HepG2 (cell line): ENCODE results near the gene PRCD. TPM values are rescaled to one million over a fixed set of nuclear protein-coding genes. Genes with fewer than 3 reads are reported as not detected.

Source experiments
- AGO2 ChIP-seq: fragments of 200-400 bp; formaldehyde crosslinking; optimal IDR thresholded peaks from 2 replicates; pipeline ENCODE3; 2017; ENCODE audit warnings: mild to moderate bottlenecking, low read depth, low read length, moderate library complexity
- BCL6 ChIP-seq: IDR thresholded peaks from 2 replicates; pipeline ENCODE4 v1.6.1; 2016; ENCODE audit warnings: missing genetic modification reagents, missing compliant biosample characterization
- BHLHE40 ChIP-seq: IDR thresholded peaks from 2 replicates; pipeline ENCODE4 v1.6.1; 2011; ENCODE audit warnings: low read length, improper control_type of control experiment
- KDM5A ChIP-seq: fragments of 200-600 bp; sonication (generic); IDR thresholded peaks from 2 replicates; pipeline ENCODE4 v1.7.0; 2018; ENCODE audit warnings: antibody characterized with exemption, mild to moderate bottlenecking, low read length, borderline replicate concordance
- MIER3 ChIP-seq: IDR thresholded peaks from 2 replicates; pipeline ENCODE4 v1.6.1; 2016; ENCODE audit warnings: missing compliant biosample characterization, borderline replicate concordance
- MIXL1 ChIP-seq: IDR thresholded peaks from 2 replicates; pipeline ENCODE4 v1.6.1; 2016
- NFKB2 ChIP-seq: sonication (generic); formaldehyde crosslinking; IDR thresholded peaks from 2 replicates; pipeline ENCODE4 v1.4.0; 2020; ENCODE audit warnings: missing genetic modification reagents, borderline replicate concordance
- RAD21 ChIP-seq: fragments of 450-650 bp; formaldehyde crosslinking; IDR thresholded peaks from 2 replicates; pipeline ENCODE4 v1.5.0; 2020; ENCODE audit warnings: mild to moderate bottlenecking
- RNF219 ChIP-seq: sonication (generic); formaldehyde crosslinking; IDR thresholded peaks from 2 replicates; pipeline ENCODE4 v1.5.0; 2020; ENCODE audit warnings: mild to moderate bottlenecking, missing genetic modification reagents
- SNAPC2 ChIP-seq: sonication (generic); formaldehyde crosslinking; IDR thresholded peaks from 2 replicates; pipeline ENCODE4 v1.8.1; 2022; ENCODE audit warnings: mild to moderate bottlenecking, missing genetic modification reagents
- STAG1 ChIP-seq: sonication (generic); formaldehyde crosslinking; IDR thresholded peaks from 2 replicates; pipeline ENCODE4 v1.4.0; 2020; ENCODE audit warnings: missing genetic modification reagents
- TARDBP ChIP-seq: sonication (generic); formaldehyde crosslinking; IDR thresholded peaks from 2 replicates; pipeline ENCODE4 v1.8.0; 2022; ENCODE audit warnings: mild to moderate bottlenecking, missing genetic modification reagents
- ZBTB33 ChIP-seq: sonication (generic); formaldehyde crosslinking; IDR thresholded peaks from 2 replicates; pipeline ENCODE4 v1.4.0; 2020; ENCODE audit warnings: missing genetic modification reagents
- ZBTB39 ChIP-seq: sonication (generic); formaldehyde crosslinking; IDR thresholded peaks from 2 replicates; pipeline ENCODE4 v1.5.0; 2020; ENCODE audit warnings: missing genetic modification reagents
- ZNF225 ChIP-seq: sonication (generic); formaldehyde crosslinking; IDR thresholded peaks from 2 replicates; pipeline ENCODE4 v1.4.0; 2020; ENCODE audit warnings: mild to moderate bottlenecking, missing genetic modification reagents
- ZNF280D ChIP-seq: sonication (generic); formaldehyde crosslinking; IDR thresholded peaks from 2 replicates; pipeline ENCODE4 v1.5.1; 2020; ENCODE audit warnings: mild to moderate bottlenecking, missing genetic modification reagents
- ZNF616 ChIP-seq: sonication (generic); formaldehyde crosslinking; IDR thresholded peaks from 2 replicates; pipeline ENCODE4 v1.5.0; 2020; ENCODE audit warnings: low read depth, mild to moderate bottlenecking, missing genetic modification reagents
- ZSCAN25 ChIP-seq: sonication (generic); formaldehyde crosslinking; IDR thresholded peaks from 2 replicates; pipeline ENCODE4 v1.8.0; 2022; ENCODE audit warnings: mild to moderate bottlenecking, missing genetic modification reagents
- polyA plus RNA-seq, 8 experiments: library from polyadenylated mRNA; depleted of rRNA in 3 of 8; stranded (reverse) in 7 of 8; unstranded in 1 of 8; fragments of >200 nt; fragmentation: Illumina TruSeq in 4 of 8; extraction: Trizol in 4 of 8; gene quantifications; 2 replicates each; pipeline versions ENCODE4 v1.2.1 to v1.2.3, GENCODE V29; 2011 to 2016; ENCODE audit warnings: low read depth in 4 of 8, missing spikeins in 1 of 8, mixed read lengths in 1 of 8; ENCODE audit not compliant: insufficient read depth in 1 of 8
- total RNA-seq, 5 experiments: library from RNA; depleted of rRNA; stranded (reverse); fragments of >200 nt; fragmentation: Illumina TruSeq; extraction: Trizol; gene quantifications; 2 replicates each; pipeline ENCODE4 v1.2.3, GENCODE V29; 2016; ENCODE audit warnings: low read depth in 1 of 5
- TF ChIP-seq, protein P1 (sequence below): sonication (generic); formaldehyde crosslinking; IDR thresholded peaks from 2 replicates; pipeline ENCODE4 v1.5.0; 2020; ENCODE audit warnings: mild to moderate bottlenecking, missing genetic modification reagents, borderline replicate concordance

The PRCD gene
- total and polyA plus RNA-seq, 2 of the 13 experiments (the other 11 are each of a cell fraction or from before 2014, with no cell fraction given), result 0.51 TPM; not detected in 1

DNA sequence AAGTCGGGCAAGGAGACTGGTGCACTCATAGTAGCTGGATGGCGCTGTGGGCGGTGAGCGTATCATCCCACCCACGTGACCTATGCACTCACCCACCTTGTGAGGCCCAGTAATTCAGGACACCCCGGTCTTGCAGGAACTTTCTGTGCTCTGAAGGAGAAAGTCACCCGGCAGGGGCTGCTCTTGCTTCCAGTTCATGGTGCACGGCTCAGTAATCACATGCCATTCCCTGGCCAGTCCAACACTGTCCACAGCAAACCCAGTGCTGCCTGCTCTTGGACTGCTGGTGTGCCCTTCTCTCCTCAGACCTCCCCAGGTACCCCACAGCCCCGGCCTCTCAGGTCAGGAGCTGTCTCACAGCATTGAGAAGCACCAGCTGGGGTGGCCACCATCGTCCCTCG, 22.2 kb upstream of the PRCD start (continued):
- TF ChIP-seq STAG1 (CRISPR knock-in tag), result peak; percentile 65
- no peak for TF ChIP-seq MIER3 (CRISPR knock-in tag)
- no peak for TF ChIP-seq SNAPC2 (CRISPR knock-in tag)
- TF ChIP-seq KDM5A, result no peak
- TF ChIP-seq ZBTB39, result no peak
- TF ChIP-seq RNF219 (CRISPR knock-in tag), result no peak
- no peak for TF ChIP-seq ZSCAN25
- no peak for TF ChIP-seq TARDBP (CRISPR knock-in tag)
- TF ChIP-seq BHLHE40, result peak; percentile 37; the same call in 1 of the 2 replicates
- TF ChIP-seq AGO2, result no peak
- TF ChIP-seq ZNF280D (CRISPR knock-in tag), result no peak
- TF ChIP-seq BCL6, result no peak
- 0 out of 2 replicates have a peak, but pooled peaks have one; percentile 12 for TF ChIP-seq MIXL1 (CRISPR knock-in tag)
- TF ChIP-seq NFKB2 (CRISPR knock-in tag), result no peak
- peak; percentile 58 for TF ChIP-seq RAD21 (CRISPR knock-in tag)
- TF ChIP-seq, protein P1, sequence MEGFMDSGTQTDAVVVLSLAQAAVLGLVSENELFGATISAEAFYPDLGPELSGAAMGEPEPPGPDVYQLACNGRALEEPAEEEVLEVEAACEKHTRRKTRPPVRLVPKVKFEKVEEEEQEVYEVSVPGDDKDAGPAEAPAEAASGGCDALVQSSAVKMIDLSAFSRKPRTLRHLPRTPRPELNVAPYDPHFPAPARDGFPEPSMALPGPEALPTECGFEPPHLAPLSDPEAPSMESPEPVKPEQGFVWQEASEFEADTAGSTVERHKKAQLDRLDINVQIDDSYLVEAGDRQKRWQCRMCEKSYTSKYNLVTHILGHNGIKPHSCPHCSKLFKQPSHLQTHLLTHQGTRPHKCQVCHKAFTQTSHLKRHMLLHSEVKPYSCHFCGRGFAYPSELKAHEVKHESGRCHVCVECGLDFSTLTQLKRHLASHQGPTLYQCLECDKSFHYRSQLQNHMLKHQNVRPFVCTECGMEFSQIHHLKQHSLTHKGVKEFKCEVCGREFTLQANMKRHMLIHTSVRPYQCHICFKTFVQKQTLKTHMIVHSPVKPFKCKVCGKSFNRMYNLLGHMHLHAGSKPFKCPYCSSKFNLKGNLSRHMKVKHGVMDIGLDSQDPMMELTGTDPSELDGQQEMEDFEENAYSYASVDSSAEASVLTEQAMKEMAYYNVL, result no peak
- TF ChIP-seq ZBTB33, result peak; percentile 22; the same call in 1 of the 2 replicates
- no peak for TF ChIP-seq ZNF616 (CRISPR knock-in tag)
- TF ChIP-seq ZNF225 (CRISPR knock-in tag), result peak; percentile 47; the same call in 1 of the 2 replicates
